Measurements from ENCODE around the gene BCLAF1.

BCLAF1 gene, protein sequence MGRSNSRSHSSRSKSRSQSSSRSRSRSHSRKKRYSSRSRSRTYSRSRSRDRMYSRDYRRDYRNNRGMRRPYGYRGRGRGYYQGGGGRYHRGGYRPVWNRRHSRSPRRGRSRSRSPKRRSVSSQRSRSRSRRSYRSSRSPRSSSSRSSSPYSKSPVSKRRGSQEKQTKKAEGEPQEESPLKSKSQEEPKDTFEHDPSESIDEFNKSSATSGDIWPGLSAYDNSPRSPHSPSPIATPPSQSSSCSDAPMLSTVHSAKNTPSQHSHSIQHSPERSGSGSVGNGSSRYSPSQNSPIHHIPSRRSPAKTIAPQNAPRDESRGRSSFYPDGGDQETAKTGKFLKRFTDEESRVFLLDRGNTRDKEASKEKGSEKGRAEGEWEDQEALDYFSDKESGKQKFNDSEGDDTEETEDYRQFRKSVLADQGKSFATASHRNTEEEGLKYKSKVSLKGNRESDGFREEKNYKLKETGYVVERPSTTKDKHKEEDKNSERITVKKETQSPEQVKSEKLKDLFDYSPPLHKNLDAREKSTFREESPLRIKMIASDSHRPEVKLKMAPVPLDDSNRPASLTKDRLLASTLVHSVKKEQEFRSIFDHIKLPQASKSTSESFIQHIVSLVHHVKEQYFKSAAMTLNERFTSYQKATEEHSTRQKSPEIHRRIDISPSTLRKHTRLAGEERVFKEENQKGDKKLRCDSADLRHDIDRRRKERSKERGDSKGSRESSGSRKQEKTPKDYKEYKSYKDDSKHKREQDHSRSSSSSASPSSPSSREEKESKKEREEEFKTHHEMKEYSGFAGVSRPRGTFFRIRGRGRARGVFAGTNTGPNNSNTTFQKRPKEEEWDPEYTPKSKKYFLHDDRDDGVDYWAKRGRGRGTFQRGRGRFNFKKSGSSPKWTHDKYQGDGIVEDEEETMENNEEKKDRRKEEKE

DNA sequence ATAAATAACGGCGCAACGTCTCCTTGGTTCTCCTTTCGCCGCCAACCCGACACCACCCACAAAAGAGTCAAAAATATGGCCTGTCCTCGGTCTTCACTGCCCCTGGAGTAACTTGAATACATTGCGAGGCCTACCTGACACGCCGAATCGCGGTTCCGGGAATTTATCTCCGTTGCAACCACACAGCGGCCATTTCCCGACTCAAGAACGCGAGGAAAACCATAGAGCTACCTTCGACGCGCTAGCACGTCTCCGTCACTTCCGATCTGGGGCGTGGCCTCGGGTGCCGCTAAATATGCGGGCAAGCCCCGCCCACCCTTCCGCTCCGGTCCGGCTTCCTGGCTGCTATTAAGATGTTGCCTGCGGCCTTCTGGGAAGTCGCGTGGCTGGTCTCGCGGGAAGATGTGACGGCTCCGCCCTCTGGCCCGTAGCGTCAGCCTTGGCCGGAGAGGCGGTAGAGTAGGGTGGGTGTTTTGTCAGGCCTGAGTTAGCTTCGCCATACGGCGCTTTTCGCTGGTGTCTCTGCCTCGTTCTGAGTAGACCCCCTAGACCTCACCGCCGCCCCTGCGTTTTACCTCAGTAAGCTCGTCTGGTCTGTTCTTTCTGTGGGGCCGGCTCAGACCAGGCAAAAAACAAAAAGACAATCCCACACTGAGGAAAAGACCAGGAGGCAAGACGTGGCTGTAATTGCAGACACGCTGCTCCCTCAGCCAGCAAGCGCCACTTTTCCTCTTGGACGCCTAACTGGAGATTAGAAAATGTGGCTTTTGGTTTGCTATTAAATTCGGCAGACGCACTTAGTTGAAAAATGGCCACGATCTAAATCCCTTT is at the start of gene BCLAF1:
Gene BCLAF1, minus strand, starts transcription at position 268 of the 831 bp plus-strand sequence. CDS start 9,980 bp downstream, outside the sequence.
- peak; percentile 98 to 99 (median 98) for DNase-seq

DNA sequence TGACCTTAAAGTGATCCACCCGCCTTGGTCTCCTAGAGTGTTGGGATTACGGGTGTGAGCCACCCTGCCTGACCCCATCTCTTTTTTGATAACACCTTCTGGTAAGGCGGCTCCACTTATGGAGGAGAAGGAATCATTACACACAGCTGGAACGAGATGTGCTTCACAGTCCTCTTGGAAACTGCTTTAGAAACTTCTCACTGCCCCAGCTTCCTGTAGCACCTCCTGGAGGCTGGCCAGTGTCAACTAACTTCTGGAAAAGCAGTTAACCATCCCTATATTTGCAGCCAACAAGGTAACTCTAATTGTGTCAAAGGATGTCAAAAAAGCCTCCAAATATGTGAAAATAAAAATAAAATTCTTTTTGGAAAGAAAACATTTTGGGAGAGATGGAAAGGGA is 48.8 kb upstream of the BCLAF1 start:
- no peak for DNase-seq

DNA sequence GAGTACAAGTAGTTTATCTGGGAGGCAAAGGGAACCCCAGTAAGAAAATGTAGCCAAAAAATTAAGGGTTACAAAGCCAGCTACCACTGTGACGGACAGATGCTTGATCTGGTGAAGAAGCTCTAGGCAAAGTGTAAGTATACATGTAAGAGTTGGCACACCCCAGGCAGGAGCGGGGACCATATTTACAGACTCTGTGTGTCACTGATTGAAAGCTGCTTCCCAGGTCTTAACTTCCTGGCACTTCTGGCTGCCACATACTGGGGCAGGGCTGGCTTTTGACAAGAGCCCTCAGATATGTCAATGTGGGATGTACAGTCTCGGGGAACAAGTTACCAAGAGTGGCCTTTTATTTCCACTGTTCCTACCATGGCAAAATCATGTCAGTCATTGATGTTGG is 48.0 kb upstream of the BCLAF1 start:
- no peak for DNase-seq

DNA sequence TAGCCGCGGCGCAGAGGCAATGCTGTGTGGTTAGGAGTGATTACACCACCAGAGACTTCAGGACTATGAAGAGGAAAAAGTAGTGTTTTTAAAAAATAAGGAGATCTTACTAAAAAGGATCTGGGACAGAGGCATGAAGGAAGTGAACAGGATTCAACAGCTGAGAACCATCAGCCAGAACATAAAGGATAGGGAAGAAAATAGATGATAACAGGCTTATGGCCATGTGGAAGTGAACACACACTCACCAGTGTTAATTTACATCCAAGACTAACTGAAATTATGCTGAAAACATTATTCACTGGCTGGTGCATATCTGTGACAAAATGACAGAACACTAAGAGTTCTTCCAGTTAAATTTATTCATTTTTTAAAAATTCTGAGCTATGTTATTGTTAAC is 47.5 kb upstream of the BCLAF1 start:
- DNase-seq = no peak

DNA sequence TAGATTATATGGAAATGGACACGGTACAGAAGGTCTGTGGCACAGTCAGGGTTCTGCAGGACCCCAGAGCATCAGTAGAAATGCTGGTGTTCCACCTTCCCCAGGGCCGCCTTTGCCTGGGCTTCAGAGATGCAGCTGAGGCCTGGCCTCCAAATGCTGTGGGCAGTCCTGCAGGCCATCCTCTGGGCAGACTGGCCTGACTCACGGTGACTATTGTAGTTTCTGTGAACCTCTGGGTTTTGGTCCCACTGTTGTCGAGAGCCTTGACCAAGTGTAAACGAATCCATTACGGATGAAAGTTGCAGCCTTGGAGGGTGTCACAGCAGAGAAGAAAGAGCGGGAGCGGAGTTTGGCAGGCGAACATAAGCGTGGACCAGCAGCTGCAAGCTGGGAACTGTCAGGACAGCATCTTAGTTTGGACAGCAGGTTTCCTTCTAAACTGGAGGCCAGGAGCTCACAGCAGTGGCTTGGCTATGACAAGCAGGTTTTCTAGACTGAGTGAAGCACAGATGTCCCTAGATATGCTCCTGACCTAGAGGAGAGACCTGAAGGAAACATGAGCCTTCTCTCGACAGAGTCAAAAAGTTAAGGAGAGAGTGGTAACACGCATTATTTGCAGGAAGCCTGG is 46.2 kb upstream of the BCLAF1 start:
- no peak for DNase-seq

DNA sequence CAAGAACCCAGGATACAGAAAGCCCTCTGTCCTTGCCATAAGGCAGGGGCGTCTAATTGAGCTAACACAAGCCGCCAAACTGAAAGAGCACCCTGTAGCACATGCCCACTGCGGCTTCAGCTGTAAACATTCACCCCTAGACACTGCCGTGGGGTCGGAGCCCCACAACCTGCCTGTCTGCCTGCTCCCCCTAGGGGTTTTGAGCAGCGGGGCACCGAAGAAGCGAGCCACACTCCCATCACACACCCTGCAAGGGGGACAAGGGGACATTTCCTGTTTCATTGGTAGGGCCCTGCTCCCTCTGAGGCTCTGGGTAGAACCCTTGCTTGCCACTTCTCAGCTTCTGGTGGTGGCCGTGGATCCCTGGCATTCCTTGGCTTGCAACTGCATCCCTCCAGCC is 45.2 kb upstream of the BCLAF1 start:
- no peak for DNase-seq

DNA sequence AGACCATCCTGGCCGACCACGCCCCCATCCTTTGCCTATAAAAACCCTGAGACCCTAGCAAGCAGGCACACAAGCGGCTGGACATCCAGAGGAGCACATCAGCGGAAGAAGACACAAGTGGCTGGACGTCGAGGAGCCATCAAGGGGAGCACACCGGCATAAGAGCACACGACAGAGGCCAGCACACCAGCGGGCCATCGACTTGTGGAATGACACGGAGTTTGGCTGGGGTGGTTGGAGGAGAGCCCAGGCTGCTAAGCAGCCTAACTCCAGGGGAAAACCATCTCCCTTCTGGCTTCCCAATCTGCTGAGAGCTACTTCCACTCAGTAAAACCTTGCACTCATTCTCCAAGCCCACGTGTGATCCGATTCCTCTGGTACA is 44.8 kb upstream of the BCLAF1 start:
- no peak for DNase-seq

DNA sequence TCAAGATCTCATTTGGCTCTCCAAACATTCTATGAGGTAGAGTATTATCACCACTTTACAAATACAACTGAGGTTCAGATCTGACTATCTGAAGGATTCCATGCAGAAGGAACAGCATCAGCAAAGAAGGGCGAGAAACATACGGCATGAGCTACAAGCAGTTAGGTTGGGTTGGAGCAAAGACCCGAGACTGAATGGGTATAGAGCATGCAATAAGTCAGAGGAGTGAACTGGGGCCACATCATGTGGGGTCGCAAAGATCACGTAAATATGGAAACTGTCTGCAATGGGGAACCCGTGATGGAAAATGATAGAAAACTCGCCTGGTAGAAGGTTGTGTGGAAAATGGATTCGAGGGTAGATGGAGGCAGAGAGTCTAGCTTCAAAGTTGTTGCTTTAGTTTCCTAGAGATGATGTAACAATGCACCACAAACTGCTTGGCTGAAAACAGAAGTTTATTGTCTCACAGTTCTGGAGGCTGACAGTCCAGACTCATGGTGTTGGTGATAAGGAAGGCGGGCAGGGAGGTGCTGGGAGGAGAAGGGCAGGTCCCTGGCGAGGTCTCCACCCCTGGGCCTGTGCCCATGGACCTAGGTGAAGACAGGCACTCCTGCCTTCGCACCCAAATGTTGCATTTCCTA is 44.3 kb upstream of the BCLAF1 start:
- DNase-seq = no peak

DNA sequence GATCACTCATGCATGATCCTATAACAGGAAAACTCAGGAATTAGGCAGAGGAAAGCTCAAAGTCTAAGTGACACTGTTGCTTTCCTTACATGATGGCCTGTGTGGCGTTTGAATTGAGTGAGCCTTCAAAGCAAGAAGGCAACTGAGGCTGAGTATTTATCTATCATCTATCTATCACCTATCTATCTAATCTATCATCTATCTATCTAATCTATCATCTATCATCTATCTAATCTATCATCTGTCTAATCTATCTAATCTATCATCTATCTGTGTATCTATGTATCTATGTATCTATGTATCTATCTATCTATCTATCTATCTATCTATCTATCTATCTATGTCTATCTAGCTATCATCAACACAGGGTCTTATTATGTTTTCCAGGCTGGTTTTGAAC is 41.8 kb upstream of the BCLAF1 start:
- no peak for DNase-seq

DNA sequence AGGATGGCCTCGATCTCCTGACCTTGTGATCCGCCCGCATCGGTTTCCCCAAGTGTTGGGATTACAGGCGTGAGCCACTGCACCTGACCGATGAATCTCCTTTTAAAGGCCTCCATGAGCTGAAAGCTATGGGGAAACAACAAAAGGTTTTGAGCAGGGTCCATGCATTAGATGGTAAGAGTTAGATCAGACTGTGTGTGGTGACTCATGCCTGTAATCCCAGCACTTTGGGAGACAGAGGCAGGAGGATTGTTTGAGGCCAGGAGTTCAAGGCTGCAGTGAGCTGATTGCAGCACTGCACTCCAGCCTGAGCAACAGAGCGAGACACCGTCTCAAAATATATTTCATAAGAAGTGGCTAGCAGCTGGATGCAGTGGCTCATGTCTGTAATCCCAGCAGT is 41.0 kb upstream of the BCLAF1 start:
- no peak for DNase-seq

DNA sequence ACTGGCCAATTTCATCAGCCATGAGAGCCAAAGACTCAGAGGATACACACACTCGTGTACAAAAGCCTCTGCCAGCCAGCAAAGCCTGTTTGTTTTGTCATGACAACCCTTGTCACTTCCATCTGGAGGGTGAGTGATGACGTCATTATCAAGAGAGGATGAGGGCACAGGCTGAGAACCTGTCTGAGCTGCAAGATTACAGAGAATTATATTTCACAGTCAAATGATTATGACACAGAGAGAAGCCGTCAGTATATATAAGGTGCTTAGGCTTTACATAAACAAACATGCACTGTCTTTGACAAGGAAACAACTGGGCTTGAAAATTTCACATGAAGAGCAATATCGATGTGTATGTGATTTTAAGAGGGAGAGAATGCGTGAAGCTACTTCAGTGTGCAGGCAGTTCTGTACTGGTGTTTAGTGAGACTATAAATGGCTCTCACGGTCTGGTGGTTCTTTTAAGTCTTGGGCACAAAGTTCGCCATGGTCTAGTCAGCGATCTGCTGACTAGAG is 36.5 kb upstream of the BCLAF1 start:
- no peak for DNase-seq

DNA sequence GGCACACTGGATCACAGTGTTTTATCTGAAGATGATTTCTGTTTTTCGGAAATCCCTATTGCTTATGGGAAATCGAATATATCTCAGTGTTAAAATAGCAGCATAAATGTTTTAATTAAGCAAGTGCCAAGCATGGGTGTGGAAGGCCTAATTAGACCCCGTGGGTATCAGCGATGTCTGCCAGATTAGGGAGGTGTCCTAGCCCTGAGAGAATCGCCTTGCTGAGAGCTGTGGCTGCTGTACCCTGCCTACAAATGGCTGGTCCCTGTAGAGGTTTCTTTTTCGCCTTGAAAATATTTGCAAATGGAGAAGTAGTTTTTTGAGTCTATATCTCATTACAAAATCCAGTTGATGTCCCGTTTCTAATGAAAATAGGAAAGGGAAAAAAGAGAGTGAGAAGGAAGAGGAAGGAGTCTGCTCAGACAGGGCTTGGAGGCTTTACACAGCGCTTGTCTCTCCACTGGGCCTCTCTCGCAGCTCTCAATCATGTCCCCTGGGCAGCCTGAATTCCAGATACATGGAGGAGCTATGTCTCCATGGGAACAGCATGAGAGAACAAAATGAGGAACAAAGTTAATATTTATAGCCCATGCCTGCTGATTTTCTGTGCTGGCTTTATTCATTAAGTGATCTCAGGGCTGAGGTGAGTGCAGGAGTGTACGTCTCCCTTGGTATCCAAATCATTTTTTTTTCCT is 35.2 kb upstream of the BCLAF1 start:
- no peak for DNase-seq

DNA sequence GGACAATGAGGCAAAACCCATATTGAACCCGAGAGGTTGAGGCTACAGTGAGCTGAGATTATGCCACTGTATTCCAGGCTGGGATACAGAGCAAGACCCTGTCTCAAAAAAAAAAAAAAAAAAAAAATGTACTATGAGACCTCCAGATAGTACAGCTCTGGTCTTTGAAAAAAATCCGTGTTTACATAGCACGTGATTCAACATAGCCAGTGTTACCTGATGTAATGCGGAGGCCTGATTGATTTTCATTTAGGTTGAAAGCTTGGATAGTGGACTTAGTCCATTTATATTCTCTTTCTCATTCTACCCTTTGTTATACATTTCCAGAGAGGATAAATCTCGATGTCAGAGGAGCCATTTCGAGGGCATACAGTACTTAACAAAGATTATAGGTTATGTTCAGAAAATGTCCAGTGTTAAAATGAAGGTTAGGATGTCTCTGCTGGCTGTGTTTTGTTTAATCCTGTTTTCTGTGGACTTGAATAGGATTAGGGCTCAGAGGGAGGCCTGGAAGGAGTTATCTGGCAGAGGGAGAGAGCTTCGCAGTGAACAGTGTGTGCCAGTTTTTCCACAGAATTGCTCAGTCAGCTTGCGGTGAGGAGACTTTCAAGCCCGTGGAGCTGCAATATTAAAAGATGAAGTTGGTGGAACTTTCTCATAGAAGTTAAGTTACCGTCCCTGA is 33.9 kb upstream of the BCLAF1 start:
- DNase-seq = no peak

DNA sequence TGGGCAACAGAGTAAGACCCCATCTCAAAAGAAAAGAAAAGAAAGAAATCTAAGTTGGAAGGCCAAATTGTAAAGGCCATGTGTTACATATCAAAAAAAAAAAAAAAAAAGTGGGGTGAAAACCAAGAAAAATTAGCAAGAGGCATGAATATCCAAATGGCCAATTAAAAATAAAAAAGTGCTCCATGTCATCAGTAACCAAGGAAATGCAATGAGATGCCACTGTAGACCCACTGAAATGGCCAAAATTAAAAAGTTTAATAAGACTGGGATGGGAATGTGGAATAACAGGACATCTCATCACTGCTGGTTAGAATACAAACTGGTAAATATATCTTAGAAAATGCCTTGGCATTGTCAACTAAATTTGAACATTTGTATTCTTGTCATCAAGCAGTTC is 30.1 kb upstream of the BCLAF1 start:
- DNase-seq = no peak

DNA sequence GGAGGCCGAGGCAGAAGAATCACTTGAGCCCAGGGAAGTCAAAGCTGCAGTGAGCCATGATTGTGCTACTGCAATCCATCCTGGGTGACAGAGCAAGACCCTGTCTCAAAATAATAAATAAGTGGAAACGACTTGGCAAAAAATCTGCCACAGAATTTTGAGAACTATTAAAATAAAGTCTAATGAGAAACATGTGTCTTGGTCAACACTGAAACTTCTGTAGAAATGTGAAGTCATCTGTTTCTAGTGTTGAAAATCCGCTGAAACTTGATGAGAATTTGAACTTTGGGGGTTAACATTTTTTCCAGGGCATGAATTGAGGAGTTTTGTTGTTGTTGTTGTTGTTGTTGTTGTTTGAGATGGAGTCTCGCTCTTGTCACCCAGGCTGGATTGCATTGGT is 29.0 kb upstream of the BCLAF1 start:
- no peak for DNase-seq

DNA sequence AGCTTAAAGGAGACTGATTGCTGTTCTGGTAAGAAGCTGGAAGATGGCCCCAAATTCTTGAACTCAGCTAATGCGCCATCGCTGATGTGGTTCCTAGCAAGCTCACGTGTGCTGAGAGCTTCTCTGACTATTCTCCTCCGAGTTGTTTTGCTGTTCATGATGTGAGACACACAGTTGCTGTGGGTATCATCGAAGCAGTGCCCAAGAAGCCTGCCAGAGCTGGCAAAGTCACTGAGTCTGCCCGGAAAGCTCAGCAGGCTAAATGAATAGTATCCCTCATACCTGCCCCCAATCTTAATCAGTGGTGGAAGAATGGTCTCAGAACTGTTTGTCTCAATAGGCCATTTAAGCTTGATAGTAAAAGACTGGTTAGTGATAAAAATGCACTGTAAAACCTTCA is 28.3 kb upstream of the BCLAF1 start:
- DNase-seq = no peak

DNA sequence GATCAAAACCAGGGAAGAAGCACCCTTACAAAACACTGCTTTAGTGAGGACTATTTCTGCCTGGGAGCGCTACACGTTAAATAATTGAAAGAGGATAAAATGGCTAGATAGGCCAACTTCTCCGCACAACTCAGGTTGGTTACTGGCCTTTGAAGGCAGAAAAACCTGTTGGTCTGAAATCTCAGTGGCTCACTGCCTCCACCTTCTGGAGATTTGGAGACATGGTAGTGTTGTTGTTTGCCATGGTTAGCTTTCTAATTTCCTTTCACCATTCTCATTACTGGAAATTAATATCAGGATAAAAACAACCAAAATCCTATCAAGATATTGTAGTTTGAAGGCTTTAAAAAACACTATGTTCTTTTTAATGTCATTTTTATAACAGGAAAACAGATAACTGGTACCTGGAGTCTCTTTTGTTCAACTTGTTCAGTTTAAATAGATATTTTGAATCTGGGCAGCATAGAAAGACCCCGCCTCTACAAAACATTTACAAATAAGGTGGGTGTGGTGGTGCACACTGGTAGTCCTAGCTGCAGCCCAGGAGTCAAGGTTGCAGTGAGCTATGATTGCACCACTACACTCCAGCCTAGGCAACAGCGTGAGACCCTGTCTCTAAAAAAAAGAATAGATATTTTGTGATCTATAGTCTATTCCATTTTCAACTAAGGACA is 27.5 kb upstream of the BCLAF1 start:
- peak in 3 of 4 experiments; percentile 30 to 34 (median 31) for DNase-seq

DNA sequence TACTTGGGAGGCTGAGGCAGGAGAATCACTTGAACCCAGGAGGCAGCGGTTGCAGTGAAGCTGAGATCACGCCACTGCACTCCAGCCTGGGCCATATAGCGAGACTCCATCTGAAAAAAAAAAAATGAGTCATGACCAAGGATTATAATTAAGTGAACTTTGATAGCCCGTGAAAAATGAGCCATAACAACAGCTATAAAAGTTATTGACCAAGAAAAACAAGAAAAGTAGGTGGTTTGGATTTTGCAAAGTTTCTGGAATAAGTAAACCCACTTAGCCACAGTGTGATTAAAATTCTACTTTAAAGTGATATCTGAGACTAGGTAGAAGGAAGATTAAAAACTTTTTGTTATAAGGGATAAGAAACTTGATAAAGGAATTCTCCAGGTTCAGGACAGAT is 25.9 kb upstream of the BCLAF1 start:
- DNase-seq = no peak

DNA sequence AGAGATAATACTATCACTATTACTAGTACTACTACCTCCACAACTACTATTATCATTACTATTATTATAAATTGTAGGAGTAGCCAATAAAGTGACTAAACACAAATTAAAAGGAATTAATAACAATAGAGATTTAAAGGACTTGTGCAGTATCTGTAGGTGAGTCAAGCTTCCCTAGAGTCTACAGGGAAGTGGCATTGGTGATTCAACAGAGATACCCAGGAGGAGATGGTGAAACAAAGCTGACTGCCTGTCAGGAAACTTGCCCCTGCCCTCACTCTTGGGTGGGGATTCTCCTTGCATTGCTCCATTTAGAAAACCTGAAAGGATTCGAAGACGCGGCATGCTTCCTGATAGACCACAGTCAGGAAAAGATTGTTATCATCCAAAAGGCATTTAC is 23.3 kb upstream of the BCLAF1 start:
- DNase-seq = no peak

DNA sequence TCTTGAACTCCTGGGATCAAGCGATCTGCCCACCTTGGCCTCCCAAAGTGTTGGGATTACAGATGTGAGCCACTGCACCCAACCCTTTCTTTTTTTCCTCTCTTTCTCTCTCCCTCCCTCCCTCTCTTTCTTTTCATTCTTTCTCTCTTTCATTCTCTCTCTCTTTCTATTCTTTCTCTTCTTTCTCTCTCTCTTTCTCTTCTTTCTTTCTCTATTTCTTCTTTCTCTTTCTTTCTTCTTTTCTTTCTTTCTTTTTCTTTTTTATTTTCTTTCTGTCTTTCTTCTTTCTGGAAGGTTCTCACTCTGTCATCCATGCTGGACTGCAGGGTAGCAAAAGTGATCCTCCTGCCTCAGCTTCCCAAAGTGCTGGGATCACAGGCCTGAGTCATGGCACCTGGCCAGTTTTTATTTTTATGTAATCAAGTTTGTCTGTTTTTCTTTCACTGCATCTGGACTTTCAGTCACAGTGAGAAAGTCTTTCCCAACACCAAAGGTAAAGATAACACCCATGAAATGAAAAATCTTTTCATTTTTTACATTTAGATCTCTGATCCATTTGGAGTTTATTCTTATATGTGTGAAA is 20.2 kb upstream of the BCLAF1 start:
- no peak for DNase-seq
